Nephron (organoid): Measurements from ENCODE around the gene LGALS7.
A peak's percentile ranks its signal among the peaks of the same experiment; 100 is the strongest.
"Not testable (repeated sequence)": the region's sequence is repeated elsewhere in the genome, so short reads cannot be mapped to it uniquely, and the experiment has no call there.

Experiments used
- H3K27ac Mint-ChIP-seq, 3 experiments: 2 replicates each; pipeline ENCODE4 v1.8.0; 2020; ENCODE audit warnings: mixed read lengths in 3 of 3, mild to moderate bottlenecking in 2 of 3, moderate library complexity in 1 of 3
- H3K27me3 Mint-ChIP-seq: 2 replicates; pipeline ENCODE4 v1.8.0; 2021; ENCODE audit warnings: low read depth, mild to moderate bottlenecking, moderate library complexity, mixed read lengths
- H3K36me3 Mint-ChIP-seq: 2 replicates; pipeline ENCODE4 v1.8.0; 2020; ENCODE audit warnings: low read depth, mixed read lengths
- H3K4me1 Mint-ChIP-seq: 2 replicates; pipeline ENCODE4 v1.8.0; 2020; ENCODE audit warnings: mixed read lengths
- H3K4me3 Mint-ChIP-seq, 3 experiments: 2 replicates each; pipeline ENCODE4 v1.8.0; 2020; ENCODE audit warnings: mild to moderate bottlenecking in 3 of 3, mixed read lengths in 3 of 3, moderate library complexity in 2 of 3
- H3K9me3 Mint-ChIP-seq: 2 replicates; pipeline ENCODE4 v1.8.0; 2020; ENCODE audit warnings: mixed read lengths
- CTCF ChIP-seq, 3 experiments: fragments of 200-600 bp; sonication (generic); IDR thresholded peaks; one replicate each; pipeline ENCODE4 v1.5.0; 2021; ENCODE audit warnings: antibody characterized with exemption in 3 of 3; ENCODE audit not compliant: unreplicated experiment in 3 of 3

Gene LGALS7

GRCh38 chr19:38773469-38774177 lies at the start of gene LGALS7:
LGALS7 (minus strand) TSS chr19:38773517; CDS start chr19:38773492, 25 bp downstream.
- no peak within 1 kb of the TSS for H3K4me3 Mint-ChIP-seq
- no peaks in the 10 kb centered on the region for H3K9me3 Mint-ChIP-seq
- H3K27me3 Mint-ChIP-seq = peaks cover 8% of the 10 kb centered on the region
- no peak within 1 kb of the TSS for H3K27ac Mint-ChIP-seq
- no peaks in the 10 kb centered on the region for H3K36me3 Mint-ChIP-seq
- H3K4me1 Mint-ChIP-seq = no peaks in the 10 kb centered on the region
- TF ChIP-seq CTCF (IDR thresholded peaks at IDR 0.05; ENCODE audit: unreplicated experiment in 3 of 3) = no peak

- H3K4me3 Mint-ChIP-seq, H3K27me3 Mint-ChIP-seq, H3K27ac Mint-ChIP-seq, H3K9me3 Mint-ChIP-seq: not testable (repeated sequence)
- peaks cover 41% of the 10 kb centered on the region for H3K4me1 Mint-ChIP-seq
- H3K36me3 Mint-ChIP-seq = peaks cover 76% of the 10 kb centered on the region
Observed at GRCh38 chr19:38821230-38821825, 48.0 kb upstream of the LGALS7 start.

- peaks cover 72% of the 10 kb centered on the region for H3K36me3 Mint-ChIP-seq
- H3K27ac Mint-ChIP-seq = peak overlapping the region; percentile 60 to 95 (median 92)
- TF ChIP-seq CTCF (IDR thresholded peaks at IDR 0.05; ENCODE audit: unreplicated experiment in 3 of 3) = no peak
- H3K9me3 Mint-ChIP-seq = peaks cover 3% of the 10 kb centered on the region
- peak overlapping the region in 1 of 3 experiments; percentile 44 for H3K4me3 Mint-ChIP-seq
- peaks cover 31% of the 10 kb centered on the region for H3K4me1 Mint-ChIP-seq
- no peaks in the 10 kb centered on the region for H3K27me3 Mint-ChIP-seq
Observed at GRCh38 chr19:38819231-38819920, 46.1 kb upstream of the LGALS7 start.

GRCh38 chr19:38817081-38817480 lies 43.8 kb upstream of the LGALS7 start:
- peaks cover 51% of the 10 kb centered on the region for H3K36me3 Mint-ChIP-seq
- no peaks in the 10 kb centered on the region for H3K9me3 Mint-ChIP-seq
- no peak overlapping the region for H3K4me3 Mint-ChIP-seq
- H3K27ac Mint-ChIP-seq = no peak overlapping the region
- H3K4me1 Mint-ChIP-seq = peaks cover 17% of the 10 kb centered on the region
- H3K27me3 Mint-ChIP-seq = no peaks in the 10 kb centered on the region
- no peak for TF ChIP-seq CTCF (IDR thresholded peaks at IDR 0.05; ENCODE audit: unreplicated experiment in 3 of 3)

- Mint-ChIP-seq H3K27ac (no peak overlapping the region), H3K4me3 (no peak overlapping the region), H3K36me3 (peaks cover 47% of the 10 kb centered on the region), H3K4me1 (peaks cover 17% of the 10 kb centered on the region), H3K27me3 (no peaks in the 10 kb centered on the region), H3K9me3 (no peaks in the 10 kb centered on the region)
- TF ChIP-seq CTCF (IDR thresholded peaks at IDR 0.05; ENCODE audit: unreplicated experiment in 3 of 3) = no peak
Observed at GRCh38 chr19:38816131-38816750, 42.9 kb upstream of the LGALS7 start.
